GM19467 (cell line): ENCODE results near the gene SLC22A14.
"Not testable (repeated sequence)": the region's sequence is repeated elsewhere in the genome, so short reads cannot be mapped to it uniquely, and the experiment has no call there.

ENCODE experiments used
- ATAC-seq: cut with Tn5 transposase; IDR thresholded peaks from one replicate; pipeline ENCODE4 v1.9.1; 2021; ENCODE audit warnings: mild to moderate bottlenecking, moderate library complexity; ENCODE audit not compliant: unreplicated experiment

SLC22A14 gene

GRCh38 chr3:38268522-38268921 lies 13.6 kb upstream of the SLC22A14 start:
- ATAC-seq = no peak

- ATAC-seq = no peak
These were observed 11.5 kb upstream of the SLC22A14 start for GRCh38 chr3:38270606-38271005.

- no peak for ATAC-seq
These were observed 10.5 kb upstream of the SLC22A14 start for GRCh38 chr3:38271553-38271952.

DNA sequence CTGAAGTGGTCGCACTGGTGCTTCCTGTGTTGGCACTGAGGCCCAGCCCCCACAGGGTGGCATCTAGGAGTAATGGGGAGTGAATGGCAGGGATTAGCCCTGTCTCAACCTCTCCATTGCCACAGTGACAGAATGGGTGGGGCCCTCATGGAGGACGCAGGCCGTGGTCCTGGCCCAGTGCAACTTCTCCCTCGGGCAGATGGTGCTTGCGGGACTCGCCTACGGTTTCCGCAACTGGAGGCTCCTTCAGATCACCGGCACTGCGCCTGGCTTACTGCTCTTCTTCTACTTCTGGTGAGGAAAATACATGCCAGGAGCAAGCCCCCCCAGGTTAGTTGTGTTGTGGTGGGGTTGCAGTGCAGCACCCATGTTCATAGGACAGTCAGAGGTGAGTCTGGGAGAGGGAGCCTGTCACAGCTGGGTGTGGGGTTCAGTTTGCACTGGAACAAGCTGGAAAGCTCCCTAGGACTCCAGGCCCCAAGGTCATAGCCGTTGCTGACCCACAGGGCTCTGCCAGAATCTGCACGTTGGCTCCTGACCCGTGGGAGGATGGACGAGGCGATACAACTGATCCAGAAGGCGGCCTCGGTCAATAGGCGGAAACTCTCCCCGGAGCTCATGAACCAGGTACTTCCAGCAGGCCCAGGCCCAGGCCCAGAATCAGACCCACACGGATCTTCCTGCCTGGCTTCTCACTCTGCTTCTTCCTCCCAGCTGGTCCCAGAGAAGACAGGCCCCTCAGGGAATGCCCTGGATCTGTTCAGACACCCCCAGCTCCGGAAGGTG lies 7.0 kb upstream of the SLC22A14 start:
- no peak for ATAC-seq

GRCh38 chr3:38275658-38276057 lies 6.4 kb upstream of the SLC22A14 start:
- no peak for ATAC-seq

DNA sequence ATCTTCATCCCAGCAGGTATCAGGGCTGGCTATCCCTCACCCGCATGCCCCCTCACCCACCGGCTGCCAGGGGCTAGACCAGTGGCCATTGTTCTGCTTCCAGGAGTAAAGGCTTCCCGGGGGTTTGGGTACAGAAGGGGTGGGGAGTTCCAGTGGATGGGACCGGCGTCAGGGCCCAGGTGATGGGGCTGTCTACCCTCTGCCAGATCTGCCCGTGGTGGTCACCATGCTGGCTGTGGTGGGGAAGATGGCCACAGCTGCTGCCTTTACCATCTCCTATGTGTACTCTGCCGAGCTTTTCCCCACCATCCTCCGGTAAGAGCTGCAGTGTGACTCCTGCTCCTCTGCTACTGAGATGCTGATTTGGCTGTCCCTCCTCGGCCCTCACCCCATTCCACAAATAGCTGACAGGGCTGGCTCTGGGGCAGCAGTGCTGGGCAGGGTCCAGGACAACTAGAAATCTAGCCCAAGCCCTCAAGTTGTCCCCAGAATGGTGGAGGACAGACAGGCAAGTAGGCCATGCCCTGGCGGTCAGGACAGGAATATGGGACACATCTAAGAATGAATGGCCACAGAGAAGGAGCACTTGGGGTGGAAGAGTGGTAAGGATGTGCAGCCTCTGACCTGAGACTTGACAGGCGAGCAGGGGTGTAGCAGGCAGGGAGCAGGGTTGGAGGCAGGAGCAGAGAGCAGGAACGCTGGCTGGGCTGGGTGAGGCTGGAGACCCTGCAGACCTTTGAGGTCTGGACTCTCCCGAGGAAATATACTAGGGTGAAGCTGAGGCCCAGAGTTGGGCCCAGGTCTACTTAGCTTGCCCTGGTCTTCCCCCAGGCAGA lies 5.8 kb upstream of the SLC22A14 start:
- no peak for ATAC-seq

- ATAC-seq = no peak
These were observed 5.0 kb upstream of the SLC22A14 start for GRCh38 chr3:38276917-38277630.

DNA sequence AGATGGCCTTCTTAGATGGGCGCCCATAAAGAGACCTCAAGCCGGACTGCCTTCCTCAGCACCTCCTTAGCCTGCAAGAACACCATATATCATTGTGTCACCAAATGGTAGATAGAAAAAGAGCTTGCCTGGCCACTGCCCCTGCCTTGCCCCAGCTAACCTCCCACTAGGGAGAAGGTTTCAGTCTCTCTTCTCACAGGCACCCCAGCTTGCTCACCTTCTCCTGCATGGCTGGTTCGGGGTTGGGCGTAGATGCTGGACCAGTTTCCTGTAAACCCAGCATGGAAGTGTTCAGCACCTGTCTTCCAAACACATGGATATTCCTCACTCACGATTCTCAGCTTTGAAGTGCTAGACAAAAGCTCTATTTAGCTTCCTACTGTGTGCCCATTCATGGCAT lies 3.3 kb upstream of the SLC22A14 start:
- ATAC-seq = no peak

- no peak for ATAC-seq
These were observed 2.0 kb downstream of the SLC22A14 start for GRCh38 chr3:38283810-38284755.

DNA sequence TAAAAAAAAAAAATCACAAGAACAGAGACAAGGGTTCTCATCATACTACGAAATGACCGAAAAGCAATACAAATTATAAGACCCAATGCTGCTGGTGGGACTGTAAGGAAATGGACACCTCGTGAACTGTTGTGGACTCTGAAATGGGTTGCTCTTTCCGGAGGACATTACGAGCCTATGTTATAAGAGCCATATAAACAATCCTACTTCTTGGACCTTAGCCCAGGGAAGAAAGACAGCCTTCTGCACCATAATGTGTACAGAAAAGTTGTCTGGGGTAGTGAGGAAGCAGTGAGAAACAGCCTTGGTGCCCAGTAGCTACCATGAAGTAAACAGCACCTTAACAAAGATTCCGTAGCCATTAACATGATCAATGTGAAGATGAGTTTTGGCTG lies 2.7 kb downstream of the SLC22A14 start:
- no peak for ATAC-seq

- ATAC-seq = not testable (repeated sequence)
These were observed 7.5 kb downstream of the SLC22A14 start for GRCh38 chr3:38289286-38290217.

DNA sequence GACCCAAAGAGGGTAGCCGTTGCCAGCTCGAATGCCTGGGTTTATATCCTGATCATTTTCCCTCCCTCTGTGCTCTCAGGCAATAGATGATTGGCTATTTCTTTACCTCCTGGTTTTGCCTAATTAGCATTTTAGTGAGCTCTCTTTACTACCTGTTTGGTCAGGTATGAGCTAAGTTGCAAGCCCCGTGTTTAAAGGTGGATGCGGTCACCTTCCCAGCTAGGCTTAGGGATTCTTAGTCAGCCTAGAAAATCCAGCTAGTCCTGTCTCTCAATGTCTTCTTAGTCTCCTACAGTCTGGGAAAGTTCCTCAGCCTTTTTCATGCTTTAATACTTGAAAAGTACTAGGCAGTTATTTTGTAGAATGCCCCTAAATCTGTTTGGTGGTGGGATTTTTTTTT lies 15.0 kb downstream of the SLC22A14 start:
- ATAC-seq = not testable (repeated sequence)

DNA sequence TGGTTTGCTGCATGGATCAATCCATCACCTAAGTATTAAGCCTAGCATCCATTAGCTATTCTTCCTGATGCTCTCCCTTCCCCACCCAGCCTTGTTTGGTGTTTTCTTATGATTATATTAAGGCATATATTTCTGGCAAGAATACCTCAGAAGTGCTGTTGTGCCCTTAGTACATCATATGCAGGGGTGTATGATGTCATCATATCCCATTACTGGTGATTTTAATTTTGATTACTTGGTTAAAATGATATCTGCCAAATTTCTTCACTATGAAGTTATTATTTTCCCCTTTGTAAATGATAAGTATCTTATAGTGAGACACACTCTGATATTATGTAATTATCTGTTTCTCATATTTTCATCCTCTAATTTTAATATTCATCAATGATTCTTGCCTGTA lies 15.4 kb downstream of the SLC22A14 start:
- ATAC-seq = no peak

GRCh38 chr3:38297947-38298711 lies 16.0 kb downstream of the SLC22A14 start:
- ATAC-seq = no peak

DNA sequence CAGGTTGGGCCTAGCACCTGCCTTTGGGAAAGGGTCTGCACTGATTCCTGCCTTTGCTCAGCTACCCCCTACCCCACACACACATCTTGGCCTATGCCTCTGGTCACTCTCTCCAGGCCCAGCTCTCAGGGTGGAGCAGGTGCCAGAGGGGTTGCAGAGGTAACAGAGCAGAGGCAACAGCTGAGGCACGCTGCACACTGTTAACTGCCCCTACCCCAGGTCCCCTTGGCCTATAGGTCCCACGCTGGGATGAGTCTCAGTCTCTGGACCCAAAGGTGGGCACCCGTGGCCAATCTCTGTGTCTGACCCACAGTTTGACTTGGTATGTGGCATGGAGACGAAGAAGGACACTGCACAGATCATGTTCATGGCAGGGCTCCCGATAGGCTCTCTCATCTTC lies 24.8 kb downstream of the SLC22A14 start:
- no peak for ATAC-seq

GRCh38 chr3:38307599-38307998 lies 25.5 kb downstream of the SLC22A14 start:
- ATAC-seq = no peak

- no peak for ATAC-seq
These were observed 26.4 kb downstream of the SLC22A14 start for GRCh38 chr3:38308456-38308855.

GRCh38 chr3:38311476-38311875 lies 29.4 kb downstream of the SLC22A14 start:
- no peak for ATAC-seq

- no peak for ATAC-seq
These were observed 29.8 kb downstream of the SLC22A14 start for GRCh38 chr3:38311941-38312340.
